ENCODE measurements around the gene OR8U1. TPM values are rescaled to one million over a fixed set of nuclear protein-coding genes. Genes with fewer than 3 reads are reported as not detected.

The OR8U1 gene
- total and polyA plus RNA-seq, 2 of the 8 experiments (the other 6 are each of a cell fraction or from before 2014, with no cell fraction given), result not detected

DNA sequence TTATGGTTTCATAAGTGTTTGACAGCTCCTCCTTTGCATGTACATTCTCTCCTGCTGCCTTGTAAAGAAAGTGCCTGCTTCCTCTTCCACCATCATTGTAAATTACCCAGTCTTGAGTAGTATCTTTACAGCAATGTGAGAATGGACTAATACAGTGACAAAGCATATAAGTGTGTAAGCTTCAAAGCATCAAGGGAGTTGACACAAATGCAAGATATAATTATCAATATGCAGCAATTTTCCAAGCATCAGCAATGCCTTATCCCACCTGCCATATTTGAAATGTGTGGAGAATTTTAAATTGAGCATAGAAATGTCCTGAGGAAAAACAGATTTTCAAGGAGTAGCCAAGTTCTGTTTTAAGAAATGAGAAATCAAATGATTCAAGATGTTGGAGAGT, 35.4 kb downstream of the OR8U1 start:
- no peak overlapping the region for H3K4me3 ChIP-seq (ENCODE audit: extremely low read depth in 1 of 4, insufficient read depth in 2 of 4, low read depth in 3 of 4, low read length in 4 of 4)
- H3K27ac ChIP-seq (ENCODE audit: low read depth, low read length), result no peak overlapping the region
- no peak overlapping the region for H4K91ac ChIP-seq (replicated peaks; ENCODE audit: insufficient read length, low read length)
- no peak overlapping the region for H3K9ac ChIP-seq (replicated peaks in 1 of 4; ENCODE audit: extremely low read depth in 1 of 4, low read depth in 3 of 4, low read length in 3 of 4)
- H3K14ac ChIP-seq (ENCODE audit: insufficient read length), result no peak overlapping the region
- H3K18ac ChIP-seq (ENCODE audit: extremely low read depth, low read length), result no peak overlapping the region
- H3K79me1 ChIP-seq (ENCODE audit: low read depth, low read length), result no peaks in the 10 kb centered on the region
- ChIA-PET CTCF (ENCODE audit: partially characterized antibody) (interaction anchor here (1.0 kb wide), 1 partner anchor 29 kb away, joined by 3 read pairs; no protein-coding TSS in a partner anchor), POLR2A (ENCODE audit: partially characterized antibody) (no interaction called here)
- no peak overlapping the region for H3K56ac ChIP-seq (replicated peaks; ENCODE audit: insufficient read length, low read depth, low read length)
- TF ChIP-seq PHF8 (conservative IDR thresholded peaks at IDR 0.05; ENCODE audit: low read depth, low read length) (no peak), HDAC6 (IDR thresholded peaks at IDR 0.05; ENCODE audit: low read depth, low read length) (no peak), RFX5 (IDR thresholded peaks at IDR 0.05; ENCODE audit: borderline replicate concordance, low read depth, low read length) (no peak), TEAD4 (IDR thresholded peaks at IDR 0.05; ENCODE audit: low read depth, low read length) (no peak), KDM1A (IDR thresholded peaks at IDR 0.05; ENCODE audit: borderline replicate concordance, low read length) (no peak), SP1 (IDR thresholded peaks at IDR 0.05; ENCODE audit: low read depth, low read length) (no peak), SUZ12 (IDR thresholded peaks at IDR 0.05; ENCODE audit: low read length) (no peak), SP4 (IDR thresholded peaks at IDR 0.05; ENCODE audit: low read length) (no peak), POLR2AphosphoS5 (IDR thresholded peaks at IDR 0.05; ENCODE audit: low read depth, low read length) (no peak), SIRT6 (IDR thresholded peaks at IDR 0.05; ENCODE audit: low read length) (no peak), RAD21 (IDR thresholded peaks at IDR 0.05 in 1 of 2, conservative IDR thresholded peaks at IDR 0.05 in 1 of 2; ENCODE audit: low read depth in 2 of 2, low read length in 2 of 2) (no peak)
- TF ChIP-seq, protein P1, sequence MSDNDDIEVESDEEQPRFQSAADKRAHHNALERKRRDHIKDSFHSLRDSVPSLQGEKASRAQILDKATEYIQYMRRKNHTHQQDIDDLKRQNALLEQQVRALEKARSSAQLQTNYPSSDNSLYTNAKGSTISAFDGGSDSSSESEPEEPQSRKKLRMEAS (IDR thresholded peaks at IDR 0.05), result no peak
- H4K20me1 ChIP-seq (replicated peaks in 1 of 2; ENCODE audit: control insufficient read depth in 1 of 2, insufficient read depth in 2 of 2, low read length in 2 of 2), result no peaks in the 10 kb centered on the region
- H3K79me2 ChIP-seq (ENCODE audit: control insufficient read depth in 1 of 2, insufficient read depth in 2 of 2, low read length in 2 of 2), result no peaks in the 10 kb centered on the region
- H3K4ac ChIP-seq (replicated peaks; ENCODE audit: insufficient read length, low read depth, low read length), result no peak overlapping the region
- DNase-seq (ENCODE audit: low read depth in 1 of 2, low spot score in 2 of 2) (no peak), FAIRE-seq (no peak)
- H3K4me1 ChIP-seq (replicated peaks in 1 of 4; ENCODE audit: control insufficient read depth in 3 of 4, insufficient read depth in 4 of 4, low read length in 3 of 4), result no peaks in the 10 kb centered on the region
- no peak overlapping the region for H2BK120ac ChIP-seq (replicated peaks; ENCODE audit: low read depth, low read length)
- no peak overlapping the region for H2BK20ac ChIP-seq (ENCODE audit: low read length)
- H2BK12ac ChIP-seq (ENCODE audit: low read depth, low read length), result no peak overlapping the region
- H3K36me3 ChIP-seq (ENCODE audit: control insufficient read depth in 2 of 4, insufficient read depth in 4 of 4, low read length in 3 of 4), result no peaks in the 10 kb centered on the region; a peak in 1 of 8 replicates
- no peaks in the 10 kb centered on the region for H3K9me3 ChIP-seq (ENCODE audit: insufficient read depth in 2 of 2, low read depth in 1 of 2, low read length in 1 of 2)
- H4K8ac ChIP-seq (ENCODE audit: extremely low read depth, insufficient read depth, low read length), result no peak overlapping the region
- H4K5ac ChIP-seq (ENCODE audit: insufficient read length, low read depth, low read length), result no peak overlapping the region
- no peak overlapping the region for H2AK5ac ChIP-seq (ENCODE audit: low read depth, low read length)
- H3K27me3 ChIP-seq (replicated peaks in 1 of 4; ENCODE audit: control insufficient read depth in 3 of 4, extremely low read depth in 1 of 4, insufficient read depth in 3 of 4, low read length in 3 of 4), result no peaks in the 10 kb centered on the region
- H2BK5ac ChIP-seq (ENCODE audit: low read depth, low read length), result no peak overlapping the region
- H3K23me2 ChIP-seq (ENCODE audit: low read depth, low read length), result no peaks in the 10 kb centered on the region
- no peak overlapping the region for H3K23ac ChIP-seq (ENCODE audit: insufficient read length)
- no peak overlapping the region for H3K4me2 ChIP-seq (ENCODE audit: insufficient read depth in 1 of 2, low read depth in 2 of 2, low read length in 2 of 2)
- H2AFZ ChIP-seq (ENCODE audit: low read length), result no peak overlapping the region
- H2BK15ac ChIP-seq (ENCODE audit: low read length), result no peak overlapping the region

Measured in H1 (cell line).